ENCODE results near the gene PTPRS. TPM values are rescaled to one million over a fixed set of nuclear protein-coding genes. Genes with fewer than 3 reads are reported as not detected.
A peak's percentile ranks its signal among the peaks of the same experiment; 100 is the strongest.

Gene PTPRS
- total and polyA plus RNA-seq, 9 of the 15 experiments (the other 6 are each of a cell fraction or from before 2014, with no cell fraction given), result 1.1 to 49.4 (median 14.1) TPM

DNA sequence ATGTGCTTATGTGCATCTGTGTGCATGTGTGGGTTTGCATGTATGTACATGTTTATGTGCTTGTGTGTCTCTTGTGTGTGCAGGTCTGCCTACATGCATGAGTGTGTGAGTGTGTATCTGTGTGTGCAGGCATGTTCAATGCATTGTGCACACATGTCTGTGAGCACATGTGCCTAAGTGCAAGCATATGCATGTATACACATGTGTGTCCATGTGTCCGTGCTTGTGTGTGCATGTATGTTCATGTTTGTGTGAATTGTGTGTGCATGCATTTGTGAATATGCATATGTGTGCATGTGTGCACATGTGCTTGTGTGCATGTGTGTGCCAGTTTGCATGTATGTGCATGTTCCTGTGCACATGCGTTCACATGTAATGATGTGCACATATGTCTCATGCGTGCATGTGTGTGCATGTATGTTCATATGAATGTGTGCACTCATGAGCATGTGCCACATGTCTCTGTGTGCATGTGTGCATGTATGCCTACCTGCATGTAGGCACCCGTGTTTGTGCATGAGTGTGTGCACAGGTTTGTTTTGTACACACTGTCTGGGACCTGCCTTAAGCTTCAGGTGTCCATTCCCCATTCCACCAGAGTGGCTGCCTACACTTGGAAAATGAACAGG is 32.1 kb upstream of the PTPRS start:
- no peaks in the 10 kb centered on the region for H3K36me3 ChIP-seq (ENCODE audit: control insufficient read depth, insufficient read depth, low read length)
- intact Hi-C loops (cut with micrococcal nuclease) (no loop called here), in situ Hi-C loops (cut with MboI) (no loop called here)
- H3K9ac ChIP-seq (ENCODE audit: insufficient read depth in 1 of 2, low read depth in 2 of 2, low read length in 2 of 2), result no peak overlapping the region
- H3K27me3 ChIP-seq (ENCODE audit: control insufficient read depth in 2 of 2, insufficient read depth in 2 of 2, low read length in 2 of 2), result peaks cover 0 to 7% of the 10 kb centered on the region in 2 experiments; a peak in 1 of 5 replicates
- no peak overlapping the region for H3K4me3 ChIP-seq
- POLR2A ChIA-PET, result interaction anchor here (0.6 kb wide), 1 partner anchor 59 kb away, joined by 3 read pairs; no protein-coding TSS in a partner anchor
- FAIRE-seq (no peak), DNase-seq (ENCODE audit: extremely low read depth in 1 of 4, low spot score in 3 of 4) (no peak), ATAC-seq (no peak)
- 0% methylated on average over 4 of the region's 4 CpGs for WGBS (ENCODE audit: insufficient coverage, low coverage, missing lambda C conversion rate)
- no peaks in the 10 kb centered on the region for H3K9me3 ChIP-seq (replicated peaks; ENCODE audit: control insufficient read depth, insufficient read depth, low read depth, low read length)
- no peak overlapping the region for H3K4me2 ChIP-seq (ENCODE audit: insufficient read depth, low read length)
- peaks cover 1% of the 10 kb centered on the region; the same call in 1 of the 2 replicates for H4K20me1 ChIP-seq (replicated peaks; ENCODE audit: control insufficient read depth, insufficient read depth, low read length)
- H3K27ac ChIP-seq (ENCODE audit: extremely low read depth, low read depth, low read length), result no peak overlapping the region
- no peaks in the 10 kb centered on the region for H3K79me2 ChIP-seq (ENCODE audit: control insufficient read depth, insufficient read depth, low read length)
- H2AFZ ChIP-seq (ENCODE audit: low read depth, low read length), result no peak overlapping the region
- CTCF ChIA-PET (ENCODE audit: low intra/inter-chr PET ratio), result no interaction called here
- TF ChIP-seq POU5F1 (IDR thresholded peaks at IDR 0.05; ENCODE audit: borderline replicate concordance, low read depth, low read length, partially characterized antibody) (no peak), MYBL2 (IDR thresholded peaks at IDR 0.05; ENCODE audit: low read depth) (no peak), MYBL2 (CRISPR knock-in tag; IDR thresholded peaks at IDR 0.05; ENCODE audit: borderline replicate concordance) (0 out of 2 replicates have a peak, but pooled peaks have one; percentile 31), DPF2 (IDR thresholded peaks at IDR 0.05) (no peak), IRF2 (CRISPR knock-in tag; IDR thresholded peaks at IDR 0.05) (0 out of 2 replicates have a peak, but pooled peaks have one; percentile 29), CHCHD3 (CRISPR knock-in tag; IDR thresholded peaks at IDR 0.05) (no peak), SREBF1 (IDR thresholded peaks at IDR 0.05; ENCODE audit: borderline replicate concordance, low read depth, low read length) (no peak), POLR2B (IDR thresholded peaks at IDR 0.05; ENCODE audit: low read depth, partially characterized antibody) (no peak)
- no peaks in the 10 kb centered on the region for H3K4me1 ChIP-seq (replicated peaks in 1 of 2; ENCODE audit: control insufficient read depth in 2 of 2, insufficient read depth in 2 of 2, low read length in 2 of 2)
- BruUV-seq (replicated peaks), result no TSS peak
- no peaks in the 10 kb centered on the region for H3K9me1 ChIP-seq (ENCODE audit: control insufficient read depth, insufficient read depth, low read length)

All from K562 (cell line).